ACHN (cell line): ENCODE results near the gene UBE2E1.

Experiments used
- DNase-seq: peaks from one replicate; pipeline ENCODE4 v3.0.0-alpha.2; 2015
- in situ Hi-C: cut with HindIII; loops from 2 replicates; pipeline ENCODE4 v1.10.0; 2017; ENCODE audit warnings: low sequenced_read_pairs, low pct_ligation_motif_present, low pct_unique_long_range_greater_than_20kb

Gene UBE2E1

DNA sequence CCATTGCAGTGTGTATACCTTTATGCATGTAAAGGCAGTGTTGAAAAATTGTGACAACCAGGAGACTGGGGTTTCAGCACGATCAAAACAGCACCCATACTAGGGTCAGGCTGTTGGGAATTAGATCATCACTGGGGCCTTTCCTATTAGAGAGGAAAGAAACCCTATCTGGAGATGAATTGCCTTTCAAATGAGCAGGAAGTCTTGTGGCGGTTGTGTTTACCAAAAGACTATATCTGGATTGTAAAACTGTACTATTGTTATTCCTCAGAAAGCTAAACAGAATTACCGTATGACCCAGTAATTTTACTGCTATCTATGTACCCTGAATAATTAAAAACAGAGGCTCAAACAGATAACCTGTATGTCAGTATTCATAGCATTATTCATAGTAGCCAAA lies 10.1 kb downstream of the UBE2E1 start:
- in situ Hi-C loops, result no loop called here
- DNase-seq, result no peak

DNA sequence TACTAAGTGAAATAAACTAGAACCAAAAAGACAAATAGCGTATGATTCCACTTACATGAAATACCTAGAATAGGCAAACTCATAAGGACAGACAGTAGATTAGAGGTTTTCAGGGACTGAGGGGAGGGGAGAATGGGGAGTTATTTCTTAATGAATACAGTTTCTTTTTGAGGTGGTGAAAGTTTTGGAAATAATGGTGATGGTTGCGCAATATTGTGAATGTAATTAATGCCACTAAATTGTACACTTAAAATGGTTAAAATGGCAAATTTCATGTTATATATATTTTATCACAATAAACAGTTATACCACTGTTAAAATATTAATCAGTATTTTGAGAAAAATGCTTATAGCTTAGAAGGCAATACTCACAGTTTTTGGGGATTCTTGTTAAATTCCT lies 11.0 kb downstream of the UBE2E1 start:
- in situ Hi-C loops, result no loop called here

DNA sequence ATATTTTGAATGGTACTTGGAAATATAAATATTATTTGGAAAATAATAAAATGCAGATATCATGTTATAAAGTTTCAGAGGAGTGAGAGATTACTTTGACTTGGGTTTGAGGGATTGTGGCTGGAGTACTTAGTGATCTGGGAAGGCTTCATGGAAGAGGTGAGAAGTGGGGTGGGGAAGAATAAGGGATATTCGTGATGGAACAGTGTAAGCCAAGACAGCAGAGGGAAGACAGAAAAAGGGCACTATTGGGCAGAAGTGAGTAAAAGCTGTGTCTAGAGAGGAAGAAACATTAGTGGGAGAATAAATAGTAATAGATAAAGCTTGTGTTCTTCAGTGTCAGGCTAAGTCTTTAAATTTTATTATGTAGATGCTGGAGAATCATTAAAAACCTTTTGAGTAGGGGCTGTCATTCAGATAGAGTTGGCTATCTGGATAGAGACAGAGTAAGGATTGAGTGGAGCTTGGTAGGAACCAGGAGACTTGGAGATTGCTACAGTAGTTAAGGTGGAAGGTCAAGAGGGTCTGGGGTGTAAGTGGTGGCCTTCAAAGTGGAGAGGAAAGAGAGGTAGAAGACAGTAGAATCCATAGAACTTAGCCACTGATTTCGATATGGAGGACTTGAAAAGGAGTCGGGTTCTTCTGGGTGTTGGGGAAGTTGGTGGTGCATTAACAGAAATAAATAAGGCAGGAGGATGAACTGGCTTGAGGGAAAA lies 11.9 kb downstream of the UBE2E1 start:
- DNase-seq, result no peak
- in situ Hi-C loops, result no loop called here

More for the DNA sequence above, 11.0 kb downstream of the UBE2E1 start:
- DNase-seq, result no peak

DNA sequence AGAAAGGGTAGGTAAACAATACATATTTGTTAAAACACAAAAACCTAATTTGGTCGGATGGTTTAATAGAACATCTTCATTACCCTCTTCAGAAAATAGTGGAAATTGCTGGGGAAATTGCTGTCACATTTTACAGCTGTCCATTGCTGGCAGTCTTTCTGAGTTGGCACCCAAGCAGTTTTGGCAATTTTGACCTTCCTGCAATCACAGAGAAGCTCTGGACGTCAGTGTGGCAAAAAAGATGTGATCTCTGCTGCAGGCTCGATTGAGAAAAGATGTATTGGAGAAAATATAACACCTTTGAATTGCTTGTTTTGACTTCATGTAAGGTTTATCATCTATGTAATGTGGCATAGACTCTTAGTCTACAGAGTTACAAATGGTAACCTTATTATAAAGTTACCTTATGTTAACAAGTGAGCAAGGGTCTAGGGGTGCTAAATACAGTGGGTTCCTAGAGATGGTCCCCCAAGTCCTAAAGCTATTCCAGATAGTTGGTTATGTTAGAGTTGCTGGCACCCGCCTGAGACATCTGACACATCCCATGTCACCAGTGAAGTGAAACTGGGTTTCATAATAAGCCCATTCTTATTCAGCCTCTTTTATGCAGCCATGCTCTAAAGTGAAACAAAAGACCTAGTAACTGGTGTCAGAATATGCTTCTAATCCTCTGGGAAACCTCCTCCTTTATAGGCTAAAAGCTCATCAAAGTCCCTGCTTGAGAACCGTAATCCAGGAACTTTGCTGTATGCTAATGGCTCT lies 14.0 kb downstream of the UBE2E1 start:
- DNase-seq, result no peak
- in situ Hi-C loops, result no loop called here

DNA sequence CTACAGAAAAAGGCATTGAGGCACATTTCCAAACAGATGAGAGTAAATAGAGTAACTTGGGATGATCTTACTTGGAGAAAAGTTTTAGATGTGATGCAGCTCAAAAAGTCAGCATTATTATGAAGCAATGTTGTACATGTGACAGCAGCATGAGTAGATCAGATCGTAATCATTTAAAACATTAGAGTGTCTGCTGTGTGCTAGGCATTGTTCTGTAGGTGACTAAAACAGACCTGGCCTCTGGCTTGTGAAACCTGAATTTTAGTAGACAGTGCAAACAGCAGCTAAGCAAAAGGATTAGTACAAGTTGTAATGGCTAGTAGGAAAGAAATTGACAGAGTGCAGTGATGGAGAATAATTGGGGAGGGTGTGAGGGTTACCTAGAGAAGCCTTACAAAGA lies 15.1 kb downstream of the UBE2E1 start:
- in situ Hi-C loops, result no loop called here

DNA sequence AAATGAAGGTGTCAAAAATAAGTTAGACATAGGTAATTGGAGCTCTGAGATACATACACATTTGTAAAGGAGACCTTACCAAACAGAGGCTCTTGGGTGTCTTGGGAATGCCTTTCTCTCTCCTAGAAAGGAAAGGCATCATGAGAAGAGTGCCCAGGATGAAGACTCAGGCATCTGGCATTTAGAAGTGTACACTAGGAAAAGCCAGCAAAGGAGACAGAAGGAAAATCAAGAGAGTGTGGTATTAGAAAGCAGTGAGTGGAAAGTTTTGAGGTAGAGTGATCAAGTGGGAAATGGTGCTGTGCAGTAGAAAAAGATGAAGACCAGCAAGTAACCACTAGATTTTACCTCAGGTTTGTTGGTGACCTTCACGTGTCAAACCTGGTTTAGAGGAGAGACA lies 16.1 kb downstream of the UBE2E1 start:
- in situ Hi-C loops, result no loop called here
- DNase-seq, result no peak

More for the DNA sequence above, 15.1 kb downstream of the UBE2E1 start:
- no peak for DNase-seq

DNA sequence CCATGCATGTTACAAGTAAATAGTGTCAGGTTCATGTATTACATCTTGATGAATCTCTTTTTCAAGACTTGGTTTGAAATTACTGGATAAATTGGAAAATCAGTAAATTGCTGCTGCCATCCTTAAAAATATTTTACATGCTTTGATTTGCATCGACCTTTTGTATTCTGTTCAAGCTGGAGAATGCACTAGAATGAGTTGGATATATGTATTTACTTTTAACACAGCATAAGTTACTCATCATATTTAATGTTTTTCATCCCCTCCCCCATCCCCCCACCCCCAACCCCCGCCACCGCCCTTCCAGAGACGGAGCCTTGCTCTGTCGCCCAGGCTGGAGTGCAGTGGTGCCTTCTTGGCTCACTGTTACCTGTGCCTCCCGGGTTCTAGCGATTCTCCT lies 16.8 kb downstream of the UBE2E1 start:
- DNase-seq, result no peak
- in situ Hi-C loops, result no loop called here

DNA sequence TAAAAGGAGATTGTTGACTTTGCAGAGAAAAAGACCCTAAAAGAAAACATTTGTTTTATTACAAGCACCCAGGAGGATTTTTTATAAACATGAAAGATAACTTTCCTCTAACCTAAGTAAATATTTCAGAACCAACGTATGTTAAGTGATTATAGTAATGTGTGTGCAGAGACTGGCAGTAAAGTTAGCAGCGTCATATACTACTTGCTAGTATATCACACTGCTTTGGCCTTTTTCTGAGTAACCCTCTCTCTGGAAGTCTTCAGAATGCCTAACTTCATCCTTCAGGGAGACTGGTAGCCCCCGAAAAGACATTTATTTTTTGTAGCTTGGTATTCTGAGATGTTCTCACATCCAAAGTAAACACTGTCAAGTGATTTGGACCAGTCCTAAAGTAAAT lies 17.9 kb downstream of the UBE2E1 start:
- no peak for DNase-seq
- in situ Hi-C loops, result no loop called here

DNA sequence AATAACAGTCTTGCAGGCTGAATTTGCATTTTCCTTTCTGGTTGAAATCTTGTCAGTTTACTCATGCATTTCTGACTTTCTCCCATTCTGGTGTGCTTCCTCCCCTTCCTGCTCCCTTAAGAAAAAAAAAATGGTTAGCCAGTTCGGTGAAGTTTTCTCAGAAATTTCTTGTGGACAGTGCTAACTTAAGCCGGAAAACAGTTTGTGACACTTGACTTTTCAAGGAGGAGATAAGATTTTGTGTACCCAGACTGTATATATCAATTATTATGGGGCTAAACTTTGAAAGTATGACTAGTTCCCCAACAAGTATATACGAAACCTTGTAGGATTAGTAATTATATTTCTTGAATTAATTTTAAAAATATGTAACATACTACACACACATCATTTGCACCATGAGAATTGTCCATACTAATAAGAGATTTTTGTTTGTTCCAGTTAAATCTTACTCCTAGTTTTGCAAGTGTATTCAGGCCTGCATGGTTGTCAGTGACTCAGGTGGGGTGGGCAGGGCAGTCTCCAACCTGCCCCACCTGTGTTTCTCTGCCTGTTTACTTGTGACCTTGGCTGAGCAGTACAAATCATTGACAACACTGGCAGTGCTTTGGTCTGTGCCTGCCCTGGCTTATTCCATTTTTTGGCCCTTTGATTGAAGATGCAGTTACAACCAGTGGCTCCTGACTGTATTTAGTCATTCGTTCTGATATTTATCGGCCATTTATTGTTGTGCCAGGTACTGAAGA lies 19.1 kb downstream of the UBE2E1 start:
- DNase-seq, result no peak
- in situ Hi-C loops, result no loop called here

DNA sequence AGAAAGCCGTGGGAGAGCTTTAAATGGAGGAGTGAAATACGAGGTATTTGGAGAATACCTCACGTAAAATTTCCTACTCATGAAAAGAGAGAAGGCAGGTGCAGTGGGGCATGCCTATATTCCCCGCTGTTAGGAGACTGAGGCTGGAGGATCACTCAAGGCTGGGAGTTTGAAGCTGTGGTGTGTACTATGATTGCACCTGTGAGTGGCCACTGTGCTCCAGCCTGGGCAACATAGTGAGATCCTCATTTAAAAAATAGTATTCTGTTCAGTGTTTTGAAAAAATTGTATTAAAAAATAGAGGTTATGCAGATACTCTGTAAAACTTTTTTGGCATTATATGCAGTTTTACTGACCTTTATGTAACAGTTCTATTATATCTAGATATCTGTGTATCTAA lies 20.0 kb downstream of the UBE2E1 start:
- DNase-seq, result no peak
- in situ Hi-C loops, result no loop called here

DNA sequence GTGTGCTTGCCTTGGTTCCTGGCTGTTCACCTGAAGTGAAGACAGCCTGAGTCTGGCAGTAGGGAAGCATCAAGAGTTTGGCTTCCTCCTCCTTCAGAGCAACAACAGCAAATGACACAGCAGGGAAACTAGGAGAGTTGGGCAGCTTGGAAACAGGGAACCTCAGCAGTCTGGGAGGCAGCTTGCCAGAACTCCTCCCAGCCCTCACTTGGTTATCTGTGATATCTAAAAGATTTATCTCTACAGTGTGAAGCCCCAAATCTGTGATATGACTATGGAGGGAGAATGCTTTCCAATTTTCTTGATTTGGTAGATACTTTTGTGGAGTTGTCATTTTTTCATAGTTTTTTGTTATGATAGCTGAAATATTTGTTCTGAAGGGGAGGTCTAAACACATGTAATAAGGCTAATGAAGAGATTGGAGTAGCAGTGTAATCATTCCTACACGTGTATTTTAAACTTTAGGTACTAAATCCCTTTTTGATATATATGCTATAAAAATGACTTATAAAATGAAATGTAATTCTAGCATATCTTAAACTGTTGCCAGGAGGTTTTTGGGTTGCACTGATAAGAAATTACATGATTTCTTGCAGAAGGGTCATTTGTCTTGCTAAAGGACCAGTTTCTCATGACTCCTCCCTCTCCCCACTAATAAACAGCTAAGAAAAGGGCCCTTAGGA lies 20.8 kb downstream of the UBE2E1 start:
- in situ Hi-C loops, result no loop called here
- no peak for DNase-seq

DNA sequence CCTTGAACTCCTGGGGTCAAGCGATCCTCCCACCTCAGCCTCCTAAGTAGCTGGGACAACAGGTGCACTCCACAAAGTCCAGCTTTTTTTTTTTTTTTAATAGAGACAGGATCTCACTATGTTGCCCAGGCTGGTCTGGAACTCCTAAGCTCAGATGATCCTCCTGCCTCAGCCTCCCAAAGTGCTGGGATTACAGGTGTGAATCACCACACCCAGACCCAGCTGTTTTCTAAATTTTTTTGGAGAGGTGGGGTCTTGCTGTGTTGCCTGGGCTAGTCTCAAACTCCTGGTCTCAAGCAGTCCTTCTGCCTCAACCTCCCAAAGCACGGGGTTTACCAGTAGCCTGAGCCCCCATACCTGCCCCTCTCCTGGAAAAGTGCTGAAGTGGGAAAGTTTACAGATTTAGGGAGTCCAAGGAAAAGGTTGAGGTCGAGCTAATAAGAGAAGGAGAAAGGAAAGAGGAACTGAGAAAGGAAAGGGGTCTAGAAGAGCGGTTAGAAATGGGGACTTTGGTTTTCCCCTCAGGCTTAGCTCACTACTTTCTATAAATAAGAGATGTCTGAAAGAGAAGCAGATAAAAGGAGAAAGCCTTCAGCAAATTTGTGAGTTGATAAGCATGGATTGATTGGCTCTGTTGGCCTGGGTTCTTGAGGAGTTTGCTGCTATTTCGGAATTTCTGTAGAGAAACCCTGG lies 23.6 kb downstream of the UBE2E1 start:
- in situ Hi-C loops, result no loop called here
- DNase-seq, result no peak

DNA sequence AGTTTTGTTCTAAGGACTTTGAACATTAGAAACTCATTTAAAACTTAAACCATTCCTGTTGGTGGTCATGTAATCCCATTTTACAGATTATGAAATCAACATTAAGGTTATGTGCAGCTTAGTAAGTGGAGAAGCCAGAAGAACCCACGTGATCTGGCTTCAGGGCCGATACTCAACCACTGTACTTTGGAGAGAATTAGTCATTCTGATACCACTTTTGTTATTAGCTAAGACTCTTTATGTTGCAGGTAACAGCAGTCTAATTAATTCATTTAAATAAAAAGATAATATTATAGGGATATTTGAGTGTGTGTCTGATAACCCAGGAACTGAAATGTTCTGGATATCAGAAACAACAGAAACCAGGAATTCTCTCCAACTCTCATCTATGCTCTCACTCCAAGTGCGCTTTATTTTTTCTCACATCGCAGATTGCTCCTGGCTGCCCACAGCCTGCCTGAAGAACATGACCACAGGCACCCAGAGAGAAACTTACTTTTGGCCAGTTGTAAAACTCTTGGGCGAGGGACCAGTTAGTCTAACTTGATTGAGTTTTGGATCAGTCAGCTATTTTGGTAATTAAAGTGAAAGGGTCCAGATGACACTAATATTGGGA lies 25.2 kb downstream of the UBE2E1 start:
- DNase-seq, result no peak
- in situ Hi-C loops, result no loop called here

DNA sequence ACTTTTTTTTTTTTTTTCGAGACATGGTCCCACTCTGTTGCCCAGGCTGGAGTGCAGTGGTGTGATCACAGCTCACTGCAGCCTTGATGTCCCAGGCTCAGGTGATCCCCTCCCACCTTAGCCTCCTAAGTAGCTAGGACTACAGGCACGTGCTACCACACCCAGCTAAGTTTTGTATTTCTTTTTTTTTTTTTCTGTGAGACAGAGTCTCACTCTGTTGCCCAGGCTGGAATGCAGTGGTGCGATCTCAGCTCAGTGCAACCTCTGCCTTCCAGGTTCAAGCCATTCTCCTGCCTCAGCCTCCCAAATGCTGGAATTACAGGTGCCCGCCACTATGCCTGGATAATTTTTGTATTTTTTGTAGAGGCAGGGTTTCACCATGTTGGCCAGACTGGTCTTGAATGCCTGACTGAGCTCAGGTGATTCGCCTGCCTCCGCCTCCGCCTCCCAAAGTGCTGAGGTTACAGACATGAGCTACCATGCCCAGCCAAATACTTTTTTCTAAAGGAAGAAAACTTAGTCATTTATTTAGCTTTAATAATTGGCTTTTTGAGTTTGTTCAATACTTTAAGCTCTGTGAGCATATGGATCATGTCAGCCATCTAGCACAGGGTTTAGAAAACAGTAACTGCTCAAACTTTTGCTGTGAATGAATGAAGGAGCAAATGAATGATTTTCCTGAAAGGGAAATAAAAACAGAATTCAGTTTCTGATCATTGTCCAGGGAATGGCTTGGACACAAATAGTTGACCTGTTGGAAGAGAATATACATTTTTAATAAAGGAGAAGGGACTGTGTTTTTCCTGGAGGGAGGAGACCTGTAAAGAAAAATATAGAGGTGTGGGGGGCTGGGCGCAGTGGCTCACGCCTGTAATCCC lies 26.0 kb downstream of the UBE2E1 start:
- DNase-seq, result no peak
- in situ Hi-C loops, result no loop called here

DNA sequence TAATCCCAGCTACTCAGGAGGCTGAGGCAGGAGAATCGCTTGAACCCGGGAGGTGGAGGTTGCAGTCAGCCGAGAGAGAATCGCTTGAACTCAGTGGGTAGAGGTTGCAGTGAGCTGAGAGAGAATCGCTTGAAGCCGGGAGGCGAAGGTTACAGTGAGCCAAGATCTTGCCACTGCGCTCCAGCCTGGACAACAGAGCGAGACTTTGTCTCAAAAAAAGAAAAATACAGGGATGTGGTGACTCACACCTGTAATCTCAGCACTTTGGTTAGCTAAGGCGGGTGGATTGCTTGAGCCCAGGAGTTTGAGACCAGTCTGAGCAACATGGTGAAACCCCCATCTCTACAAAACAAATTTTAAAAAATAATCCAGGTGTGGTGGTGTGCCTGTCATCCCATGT lies 26.8 kb downstream of the UBE2E1 start:
- in situ Hi-C loops, result no loop called here
- DNase-seq, result no peak

DNA sequence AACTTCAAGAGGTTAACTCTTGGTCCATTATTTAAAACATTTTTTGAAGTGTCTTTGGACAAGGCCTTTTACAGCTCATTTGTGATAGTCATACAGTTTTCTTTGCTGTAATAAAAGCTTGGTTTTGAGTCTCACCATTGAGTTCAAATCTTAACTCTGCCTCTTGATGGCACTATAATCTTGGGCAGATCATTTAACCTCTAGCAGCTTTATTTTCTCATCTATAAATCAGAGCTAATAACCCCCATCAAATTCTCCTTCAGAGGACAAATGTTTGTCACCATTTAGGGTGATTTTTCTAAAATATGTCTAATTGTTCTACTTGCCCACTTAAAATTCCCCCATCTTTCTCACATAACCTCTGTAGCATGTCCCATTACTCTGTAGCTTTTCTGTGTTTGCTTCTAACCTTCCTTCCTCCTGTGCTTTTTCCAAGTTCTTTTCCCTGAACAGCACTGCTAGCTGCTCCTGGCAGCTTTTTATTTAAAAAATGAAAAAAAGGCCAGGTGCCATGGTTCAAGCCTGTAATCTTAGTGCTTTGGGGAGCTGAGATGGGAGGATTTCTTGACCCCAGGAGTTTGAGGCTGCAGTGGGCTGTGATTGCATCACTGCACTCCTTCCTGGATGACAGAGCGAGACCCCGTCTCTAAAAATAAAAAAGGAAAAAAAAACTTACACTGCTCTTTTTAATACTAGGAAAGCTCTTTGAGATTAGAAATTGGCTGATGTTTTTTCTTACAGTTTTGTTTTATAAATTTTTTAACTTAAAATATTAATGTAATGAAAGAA lies 28.5 kb downstream of the UBE2E1 start:
- DNase-seq, result no peak
- in situ Hi-C loops, result no loop called here

DNA sequence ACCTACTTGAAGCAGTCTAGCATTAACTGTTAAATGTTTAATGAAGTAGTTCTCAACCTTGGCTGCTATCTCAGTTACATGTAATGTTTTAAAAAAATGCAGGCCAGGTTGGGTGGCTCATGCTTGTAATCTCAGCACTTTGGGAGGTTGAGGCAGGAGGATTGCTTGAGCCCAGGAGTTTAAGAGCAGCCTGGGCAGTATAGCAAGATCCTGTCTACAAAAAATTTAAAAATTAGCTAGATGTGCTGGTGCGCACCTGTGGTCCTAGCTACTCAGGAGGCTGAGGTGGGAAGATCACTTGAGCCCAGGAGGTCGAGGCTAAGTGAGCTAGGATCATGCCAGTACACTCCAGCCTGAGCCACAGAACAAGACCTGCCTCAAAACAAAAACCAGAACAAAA lies 29.3 kb downstream of the UBE2E1 start:
- in situ Hi-C loops, result no loop called here
- no peak for DNase-seq
